HEK293 (cell line): Measurements from ENCODE around the gene CLEC12A.

Experiments
- CTCF ChIP-seq: fragments of 450-650 bp; formaldehyde crosslinking; IDR thresholded peaks from 2 replicates; pipeline ENCODE4 v1.5.1; 2016; ENCODE audit warnings: missing biosample characterization, missing genetic modification characterization
- SETDB1 ChIP-seq: IDR thresholded peaks from one replicate; pipeline ENCODE4 v1.6.1; 2017; ENCODE audit warnings: mild to moderate bottlenecking, low read length, moderate library complexity, mixed read lengths; ENCODE audit not compliant: insufficient read length

- no peak for TF ChIP-seq CTCF (tag by site-specific recombination)
- TF ChIP-seq SETDB1 = peak; percentile 45
These were observed 4.4 kb downstream of the CLEC12A start for GRCh38 chr12:9975614-9976013.
